SH-SY5Y (cell line): Measurements from ENCODE around the gene PACS1.

Experiments
- GATA2 ChIP-seq: IDR thresholded peaks from 2 replicates; pipeline ENCODE4 v1.6.1; 2011; ENCODE audit warnings: mild to moderate bottlenecking, low read depth, low read length
- GATA3 ChIP-seq: IDR thresholded peaks from 2 replicates; pipeline ENCODE4 v1.6.1; 2011; ENCODE audit warnings: low read depth, mild to moderate bottlenecking, low read length, moderate library complexity

DNA sequence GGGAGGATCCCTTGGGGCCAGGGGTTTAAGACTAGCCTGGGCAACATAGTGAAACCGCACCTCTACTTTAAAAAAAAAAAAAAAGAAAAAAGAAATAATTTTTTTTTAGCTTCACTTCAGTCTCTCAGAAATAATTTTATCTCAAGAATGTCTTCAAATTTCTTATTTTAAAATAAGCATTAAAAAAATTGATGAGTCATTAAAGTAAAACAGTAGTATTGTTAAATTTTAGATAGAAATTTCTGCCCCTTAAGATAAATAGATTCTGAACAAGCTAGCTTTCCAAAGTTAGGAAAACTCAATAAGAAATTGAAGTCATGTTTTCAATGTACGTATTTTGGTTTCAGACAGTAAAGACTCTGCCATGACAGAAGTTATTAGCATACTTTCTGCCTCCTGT lies 7.7 kb upstream of the PACS1 start:
- no peak for TF ChIP-seq GATA3
- TF ChIP-seq GATA2 = no peak
